Right renal pelvis (tissue), 4 donors: ENCODE measurements around the gene OLR1. TPM values are rescaled to one million over a fixed set of nuclear protein-coding genes. Genes with fewer than 3 reads are reported as not detected.

ENCODE experiments used
- DNase-seq, 4 donors: peaks; one replicate each; pipeline ENCODE4 v3.0.0-alpha.2; 2013; ENCODE audit warnings: low read depth in 4 of 4, low spot score in 3 of 4, missing footprints in 1 of 4
- polyA plus RNA-seq, 4 donors: library from polyadenylated mRNA; unstranded; fragments of 120-200 nt; gene quantifications; one replicate each; pipeline ENCODE4 v1.2.1, GENCODE V29; 2013; ENCODE audit not compliant: insufficient read length in 4 of 4

Gene OLR1
- polyA plus RNA-seq, 4 donors: 1.2 to 1.8 (median 1.3) TPM

DNA sequence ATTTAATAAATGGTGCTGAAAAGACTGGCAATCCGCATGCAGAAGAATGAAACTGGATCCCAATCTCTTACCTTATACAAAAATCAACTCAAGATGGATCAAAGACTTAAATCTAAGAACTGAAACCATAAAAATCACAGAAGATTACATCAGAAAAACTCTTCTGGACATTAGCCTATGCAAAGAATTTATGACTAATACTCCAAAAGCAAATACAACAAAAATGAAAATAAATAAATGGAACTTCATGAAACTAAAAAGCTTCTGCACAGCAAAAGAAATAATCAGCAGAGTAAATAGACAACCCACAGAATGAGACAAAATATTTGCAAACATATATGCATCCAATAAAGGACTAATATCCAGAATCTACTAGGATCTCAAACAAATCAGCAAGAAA, 58.9 kb downstream of the OLR1 start:
- DNase-seq: no peak

DNA sequence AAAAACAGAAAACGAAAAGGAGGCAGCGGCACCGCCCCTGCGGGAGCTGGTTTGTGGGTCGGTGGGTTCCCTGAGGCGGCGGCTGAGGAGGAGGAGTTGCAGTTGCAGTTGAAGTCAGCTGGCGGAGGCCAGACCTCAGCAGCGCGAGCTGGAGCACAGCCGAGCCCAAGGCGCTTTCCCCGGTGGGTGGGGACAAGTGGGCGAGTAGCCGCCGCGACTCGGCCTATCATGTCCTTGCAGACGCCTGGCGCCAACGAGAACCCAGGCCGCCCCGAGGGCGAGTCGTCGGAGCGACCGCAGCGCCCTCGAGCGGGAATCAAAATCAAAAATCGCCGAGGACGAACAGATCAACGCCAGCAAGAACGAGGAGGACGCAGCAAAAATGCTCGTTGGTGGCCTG, 60.5 kb downstream of the OLR1 start:
- DNase-seq: no peak

DNA sequence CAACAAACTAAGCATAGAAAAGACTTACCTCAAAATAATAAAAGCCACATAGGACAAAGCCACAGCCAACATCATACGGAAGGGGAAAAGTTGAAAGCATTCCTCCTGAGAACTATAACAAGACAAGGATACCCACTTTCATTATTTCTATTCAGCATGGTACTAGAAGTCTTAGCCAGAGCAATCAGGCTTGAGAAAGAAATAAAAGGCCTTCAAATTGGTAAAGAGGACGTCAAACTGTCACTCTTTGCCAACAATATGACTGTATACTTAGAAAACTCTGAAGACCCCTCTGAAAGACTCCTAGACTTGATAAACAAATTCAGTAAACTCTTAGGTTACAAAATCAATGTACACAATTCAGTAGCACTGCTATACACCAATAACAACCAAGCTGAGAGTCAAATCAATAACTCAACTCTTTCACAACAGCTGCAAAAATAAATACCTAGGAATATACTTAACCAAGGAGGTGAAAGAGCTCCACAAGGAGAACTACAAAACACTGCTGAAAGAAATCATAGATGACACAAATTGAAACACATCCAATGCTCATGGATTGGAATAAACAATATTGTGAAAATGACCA, 61.6 kb downstream of the OLR1 start:
- DNase-seq: no peak

Other genes starting within 250 kb of the OLR1 start
- not detected for gene CLEC2A, start 239.8 kb downstream of the OLR1 start, polyA plus RNA-seq
- 1 to 10 TPM in 2 of 4 donors, under 1 TPM in 2; 0.74 to 1.5 (median 1.1) TPM for gene CLEC12A, start 200.7 kb downstream of the OLR1 start, polyA plus RNA-seq
- 1 to 10 TPM in 2 of 4 donors, under 1 TPM in 2; 0.60 to 3.3 (median 0.98) TPM for gene CLEC1B, start 173.0 kb downstream of the OLR1 start, polyA plus RNA-seq
- gene CLEC12B, start 161.5 kb downstream of the OLR1 start, polyA plus RNA-seq: under 1 TPM in 2 of 4 donors, not detected in 2; 0.05 to 0.08 TPM
- gene CLEC9A, start 141.4 kb downstream of the OLR1 start, polyA plus RNA-seq: under 1 TPM; 0.19 to 0.53 (median 0.33) TPM
- 1 to 10 TPM; 3.1 to 4.6 (median 3.8) TPM for gene CLEC1A, start 73.1 kb downstream of the OLR1 start, polyA plus RNA-seq
- gene CLEC7A, start 41.9 kb downstream of the OLR1 start, polyA plus RNA-seq: 1 to 10 TPM; 1.3 to 2.3 (median 1.9) TPM
- 100 to 1,000 TPM; 154 to 185 (median 175) TPM for gene TMEM52B, start 6.9 kb upstream of the OLR1 start, polyA plus RNA-seq
- 10 to 100 TPM; 71.8 to 85.3 (median 77.1) TPM for gene GABARAPL1, start 40.7 kb upstream of the OLR1 start, polyA plus RNA-seq
- 1 to 10 TPM in 1 of 4 donors, under 1 TPM in 3; 0.22 to 1.2 (median 0.59) TPM for gene KLRD1, start 135.7 kb upstream of the OLR1 start, polyA plus RNA-seq
- gene KLRK1, start 217.9 kb upstream of the OLR1 start, polyA plus RNA-seq: 1 to 10 TPM in 1 of 4 donors, under 1 TPM in 3; 0.42 to 1.2 (median 0.61) TPM
- gene KLRC4, start 237.6 kb upstream of the OLR1 start, polyA plus RNA-seq: under 1 TPM in 2 of 4 donors, not detected in 2; 0.06 to 0.21 TPM
- under 1 TPM in 1 of 4 donors, not detected in 3; 0.10 TPM for gene KLRC3, start 248.5 kb upstream of the OLR1 start, polyA plus RNA-seq